Stimulated activated CD8-positive, alpha-beta memory T cell treated with anti-CD3 and anti-CD28 coated beads, Interleukin-12 subunit alpha, Interleukin-12 subunit beta, amount 100 ng/mL, for 24 hours (primary cell): ENCODE measurements around the gene SNX11.

ENCODE experiments used
- DNase-seq: peaks from one replicate; pipeline ENCODE4 v3.0.0-alpha.2; 2020; ENCODE audit errors: extremely low read depth

Gene SNX11

DNA sequence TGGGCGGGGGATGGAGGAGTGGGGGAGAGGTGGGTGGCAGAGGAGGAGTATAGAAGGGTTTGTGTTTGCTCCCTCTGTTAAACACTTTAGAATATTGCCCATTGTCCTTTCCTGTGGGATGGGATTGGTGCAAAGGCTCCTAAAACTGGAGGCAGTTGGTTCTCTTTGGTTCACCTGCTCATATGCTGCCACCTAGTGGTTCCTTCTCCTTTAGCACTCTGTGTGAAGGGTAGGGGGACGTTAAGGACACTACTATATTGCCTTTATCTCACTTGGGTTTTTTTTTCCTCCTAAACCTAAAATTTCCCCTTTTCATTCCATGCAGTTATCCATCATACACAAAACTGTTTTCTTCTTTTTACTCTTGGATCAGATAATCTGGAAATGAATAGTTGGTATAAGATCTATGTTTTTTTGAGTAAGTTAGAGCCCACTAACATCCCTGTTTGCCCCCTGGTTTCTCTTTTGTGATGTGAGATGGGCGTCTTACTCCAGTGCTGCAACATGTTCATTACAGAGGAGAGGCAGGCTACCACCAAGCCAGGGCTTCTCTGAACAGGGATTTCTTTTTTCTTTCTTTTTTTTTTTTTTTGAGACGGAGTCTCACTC, 23.8 kb downstream of the SNX11 start:
- no peak for DNase-seq

DNA sequence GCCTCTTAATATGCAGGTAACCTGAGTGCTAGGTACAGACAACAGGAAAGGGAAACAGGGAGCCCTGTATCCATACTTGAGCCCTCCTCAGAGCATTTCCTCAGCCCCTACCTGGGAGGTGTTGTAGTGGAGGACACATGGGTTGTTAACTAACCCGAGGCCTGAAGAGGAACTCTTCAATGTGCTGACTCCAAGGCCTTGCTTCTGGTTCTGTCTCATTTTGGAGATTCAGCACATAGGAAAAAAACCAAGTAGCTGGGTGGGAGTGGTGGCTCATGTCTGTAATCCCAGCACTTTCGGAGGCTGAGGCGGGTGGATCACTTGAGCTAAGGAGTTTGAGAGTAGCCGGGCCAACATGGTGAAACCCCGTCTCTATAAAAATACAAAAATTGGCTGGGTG, 24.8 kb downstream of the SNX11 start:
- DNase-seq, result no peak

- no peak for DNase-seq
These were observed 27.4 kb downstream of the SNX11 start for GRCh38 chr17:48134912-48135480.

- no peak for DNase-seq
These were observed 30.1 kb downstream of the SNX11 start for GRCh38 chr17:48137656-48138055.

DNA sequence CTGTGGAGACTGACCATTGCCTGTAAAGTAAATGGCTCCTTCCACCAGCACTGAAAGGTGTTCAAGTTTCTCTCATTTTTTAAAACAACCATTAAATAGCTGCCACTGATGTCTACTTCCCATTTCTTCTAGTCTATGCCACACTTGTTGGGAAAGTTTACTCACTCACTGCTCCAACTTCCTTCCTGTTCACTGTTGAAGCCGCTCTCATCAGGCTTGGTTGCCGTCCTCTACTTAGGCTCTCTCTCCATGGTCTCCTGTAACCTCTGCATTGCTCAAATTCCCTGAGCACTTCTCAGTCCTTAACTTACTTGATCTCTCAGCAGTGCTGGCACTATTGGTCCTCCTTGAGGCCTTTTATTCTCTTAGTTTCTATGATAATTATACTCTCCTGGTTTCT, 32.4 kb downstream of the SNX11 start:
- no peak for DNase-seq

DNA sequence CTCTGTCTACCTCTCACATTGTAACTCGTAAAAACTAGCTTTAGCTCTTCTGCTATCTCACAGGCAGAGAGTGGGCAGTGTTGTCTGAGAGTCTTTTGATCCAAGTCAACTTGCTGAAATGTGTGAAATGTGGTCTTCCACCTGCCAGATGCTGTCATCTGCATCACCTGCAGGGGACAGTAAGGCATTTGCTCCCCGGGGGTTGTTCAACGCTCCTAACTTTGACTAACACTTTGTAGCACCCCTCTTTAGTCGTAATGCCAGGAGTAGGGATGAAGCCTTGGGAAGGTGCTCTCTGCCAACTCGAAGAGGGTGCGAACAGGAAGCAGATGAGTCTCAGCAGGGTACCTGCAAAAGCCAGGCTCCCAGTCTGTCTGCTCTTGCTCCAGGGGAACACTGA, 36.1 kb downstream of the SNX11 start:
- DNase-seq, result no peak

DNA sequence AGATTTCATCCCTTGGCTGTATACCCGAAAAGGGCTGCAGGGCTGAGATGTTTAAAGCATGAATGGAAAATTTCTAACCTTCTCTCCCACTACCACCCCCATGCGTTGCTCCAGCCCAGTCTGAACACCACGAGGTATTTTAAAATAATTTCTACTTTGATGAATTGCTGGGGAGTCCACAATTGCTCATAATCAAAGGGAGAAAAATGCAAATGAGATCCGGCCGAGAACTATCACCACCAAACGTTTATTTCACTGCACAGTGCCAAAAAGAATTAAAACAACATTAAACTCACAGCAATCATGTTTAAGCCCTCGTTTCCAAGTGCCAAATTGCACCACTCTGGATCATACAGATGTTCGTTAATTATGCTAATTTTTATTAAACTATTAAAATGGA, 36.7 kb downstream of the SNX11 start:
- DNase-seq, result no peak

- DNase-seq, result no peak
These were observed 37.6 kb downstream of the SNX11 start for GRCh38 chr17:48144976-48145798.

DNA sequence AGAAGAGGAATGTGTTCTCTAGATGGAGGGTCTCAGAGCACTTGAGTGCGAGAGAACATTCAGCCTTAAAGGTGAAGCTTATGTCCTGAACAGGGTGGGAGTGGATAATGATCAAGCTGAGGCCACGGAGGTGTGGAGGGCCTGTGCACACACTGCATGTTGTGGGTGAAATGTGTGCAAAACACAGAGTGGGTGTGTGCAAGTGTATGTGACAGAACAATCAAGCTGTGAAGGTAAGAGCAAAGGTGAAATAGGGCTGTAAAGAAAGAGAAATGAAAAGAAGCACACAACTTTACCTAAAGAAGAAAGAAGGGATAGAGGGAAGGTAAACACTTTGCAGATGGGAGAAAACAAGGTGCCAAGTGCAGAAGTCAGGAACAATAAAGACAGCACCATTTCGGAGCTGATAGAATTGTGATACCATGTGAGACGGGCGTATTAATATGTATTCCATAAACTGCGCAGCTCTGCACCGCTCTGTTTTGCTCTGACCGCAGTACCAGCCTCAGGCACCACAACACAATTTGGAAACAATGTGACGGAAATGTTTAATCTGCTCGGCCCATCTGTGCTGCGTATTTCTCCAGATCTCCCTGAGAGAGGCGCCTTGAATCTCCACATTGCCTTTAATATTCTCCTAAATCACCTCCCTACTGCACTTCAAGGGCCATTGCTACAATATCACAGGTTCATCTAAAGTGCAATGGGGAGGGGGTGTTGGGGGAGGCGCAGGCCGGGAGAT, 40.6 kb downstream of the SNX11 start:
- DNase-seq, result no peak

DNA sequence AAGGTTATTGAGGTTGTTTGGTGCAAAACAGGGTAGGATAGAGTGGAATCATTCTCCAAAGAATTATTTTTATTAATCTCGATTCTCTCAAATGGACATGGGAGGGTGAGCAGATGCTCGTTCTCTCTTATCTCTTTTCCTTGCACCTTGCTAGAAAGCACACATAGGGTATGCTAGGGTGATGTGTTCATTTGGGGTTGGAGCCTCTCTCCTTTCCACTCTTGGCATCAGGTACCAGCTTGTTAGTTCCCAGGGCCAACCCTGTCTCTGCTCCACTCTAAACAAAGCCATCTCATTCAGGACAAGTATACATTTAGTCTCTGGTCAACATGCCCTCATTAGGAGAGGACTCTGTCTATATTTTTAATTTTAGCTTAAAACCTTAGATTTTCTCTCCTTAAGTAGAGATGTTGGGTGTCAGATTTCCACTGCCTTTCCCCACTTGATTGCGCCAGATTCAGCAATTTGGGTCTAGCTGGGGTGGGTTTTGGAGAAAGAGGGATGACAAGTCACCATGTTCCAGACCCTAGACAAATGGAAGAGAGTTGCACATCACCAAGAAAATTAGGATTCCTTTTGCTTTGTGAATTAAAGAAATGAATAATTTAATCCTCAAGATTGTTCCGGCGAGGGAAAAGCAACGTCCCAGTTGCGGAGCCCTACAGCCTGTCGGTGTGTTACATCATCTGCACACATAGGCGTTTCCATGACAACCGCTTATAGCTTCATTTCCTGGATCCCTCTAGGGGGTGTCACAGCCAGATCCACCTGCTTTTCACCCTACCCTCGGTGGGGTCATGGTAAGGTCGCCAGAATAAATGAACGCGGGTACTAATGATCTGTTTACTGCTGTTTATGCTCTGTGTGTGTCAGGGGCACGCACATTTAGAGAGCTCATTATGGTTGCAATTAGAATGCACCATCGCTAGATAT, 41.6 kb downstream of the SNX11 start:
- no peak for DNase-seq

GRCh38 chr17:48149787-48150463, 42.4 kb downstream of the SNX11 start:
- DNase-seq, result no peak

DNA sequence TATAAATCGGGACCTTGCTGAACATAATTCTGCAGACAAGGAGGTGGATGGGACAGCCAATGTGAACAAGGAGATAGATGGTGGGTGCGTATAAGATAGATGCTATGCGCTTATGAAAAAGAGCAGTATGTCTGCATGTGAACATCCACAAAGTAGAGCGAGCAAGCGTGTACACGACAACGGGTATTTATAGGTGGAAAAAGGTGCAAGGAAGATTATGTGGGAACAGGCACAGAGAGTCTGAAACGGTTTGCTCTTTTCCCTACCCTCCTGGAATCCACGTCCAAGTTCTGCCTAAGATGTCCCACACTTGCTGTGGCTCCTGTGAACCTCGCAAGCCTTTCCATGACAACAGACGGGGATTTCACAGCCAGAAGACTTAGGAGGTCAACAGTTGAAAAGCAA, 43.0 kb downstream of the SNX11 start:
- no peak for DNase-seq

GRCh38 chr17:48151220-48151619, 43.7 kb downstream of the SNX11 start:
- no peak for DNase-seq

- no peak for DNase-seq
These were observed 44.7 kb downstream of the SNX11 start for GRCh38 chr17:48152289-48152688.

GRCh38 chr17:48153691-48154358, 46.3 kb downstream of the SNX11 start:
- no peak for DNase-seq

- no peak for DNase-seq
These were observed 48.5 kb downstream of the SNX11 start for GRCh38 chr17:48155889-48156611.

DNA sequence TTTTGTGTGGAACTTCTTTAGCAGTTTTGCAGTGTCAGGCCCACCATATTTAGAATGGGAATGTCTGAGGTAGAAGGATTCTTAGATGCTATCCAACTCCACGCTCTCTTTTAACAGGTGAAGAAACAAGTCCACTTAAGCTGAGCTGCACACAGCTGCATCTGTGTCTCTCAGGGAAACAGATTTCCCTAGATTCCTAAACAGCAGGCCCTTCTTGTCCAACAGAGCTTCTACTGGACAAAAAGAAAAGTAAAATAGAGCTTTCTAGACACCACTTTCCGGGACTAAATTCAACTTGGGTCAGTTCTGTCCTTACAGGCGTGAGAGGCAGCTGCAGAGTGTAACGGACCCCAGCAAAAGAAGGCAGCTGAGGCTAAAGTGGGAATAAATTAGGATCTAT, 51.7 kb downstream of the SNX11 start:
- no peak for DNase-seq

DNA sequence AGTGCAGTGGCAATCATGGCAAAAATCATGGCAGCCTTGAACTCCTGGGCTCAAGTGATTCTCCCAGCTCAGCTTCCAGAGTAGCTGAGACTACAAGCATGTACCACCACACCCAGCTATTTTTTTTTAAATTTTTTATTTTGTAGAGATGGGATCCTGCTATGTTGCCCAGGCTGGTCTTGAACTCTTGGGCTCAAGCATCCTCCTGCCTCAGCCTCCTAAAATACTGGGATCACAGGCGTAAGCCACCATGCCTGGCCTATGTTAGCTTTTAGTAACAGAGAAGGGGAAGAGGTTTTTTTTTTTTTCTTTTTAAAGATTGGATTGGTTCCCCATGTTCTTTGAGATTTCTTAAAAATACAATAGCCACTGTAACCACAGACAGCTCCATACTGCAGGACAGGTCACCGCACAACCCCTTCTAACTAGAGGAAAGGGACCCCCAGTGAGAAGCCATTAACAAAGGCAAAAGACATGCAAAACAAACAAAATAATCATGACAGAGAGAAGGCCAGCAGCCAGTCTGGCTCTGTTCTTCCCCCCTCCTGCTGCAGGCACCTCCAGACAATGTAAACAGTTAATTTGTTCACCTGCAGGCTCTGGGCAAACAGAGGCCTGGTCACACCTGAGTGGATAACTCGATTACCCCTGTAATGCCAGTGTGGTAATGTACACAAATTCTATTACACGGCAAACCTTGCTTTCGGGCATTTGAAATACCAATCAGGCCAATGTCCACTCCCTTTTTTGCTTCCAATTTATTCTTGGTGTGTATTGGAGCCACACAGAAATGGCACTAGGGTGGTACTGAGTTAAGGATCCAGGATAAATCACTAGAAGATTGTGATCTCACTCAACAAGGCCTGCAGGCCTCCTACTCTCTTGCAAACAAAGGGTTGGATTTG, 52.9 kb downstream of the SNX11 start:
- DNase-seq, result no peak
